Keratinocyte (primary cell): ENCODE data around the gene KRTAP12-4.

Experiments used
- EZH2 ChIP-seq: IDR thresholded peaks from one replicate; pipeline ENCODE4 v1.6.1; 2012; ENCODE audit warnings: inconsistent platforms, mild to moderate bottlenecking, low read length, moderate library complexity
- TF ChIP-seq, protein P1 (sequence below), 3 experiments: IDR thresholded peaks in 1 of 3; conservative IDR thresholded peaks in 1 of 3; optimal IDR thresholded peaks in 1 of 3; 2 replicates in 2 of 3; 3 replicates in 1 of 3; pipeline versions ENCODE3 to v1.5.1; 2011; ENCODE audit warnings: low read length in 3 of 3, mild to moderate bottlenecking in 3 of 3, moderate library complexity in 2 of 3, control low read depth in 1 of 3, inconsistent platforms in 1 of 3; ENCODE audit not compliant: insufficient read depth in 2 of 3; ENCODE audit errors: extremely low read depth in 1 of 3

DNA sequence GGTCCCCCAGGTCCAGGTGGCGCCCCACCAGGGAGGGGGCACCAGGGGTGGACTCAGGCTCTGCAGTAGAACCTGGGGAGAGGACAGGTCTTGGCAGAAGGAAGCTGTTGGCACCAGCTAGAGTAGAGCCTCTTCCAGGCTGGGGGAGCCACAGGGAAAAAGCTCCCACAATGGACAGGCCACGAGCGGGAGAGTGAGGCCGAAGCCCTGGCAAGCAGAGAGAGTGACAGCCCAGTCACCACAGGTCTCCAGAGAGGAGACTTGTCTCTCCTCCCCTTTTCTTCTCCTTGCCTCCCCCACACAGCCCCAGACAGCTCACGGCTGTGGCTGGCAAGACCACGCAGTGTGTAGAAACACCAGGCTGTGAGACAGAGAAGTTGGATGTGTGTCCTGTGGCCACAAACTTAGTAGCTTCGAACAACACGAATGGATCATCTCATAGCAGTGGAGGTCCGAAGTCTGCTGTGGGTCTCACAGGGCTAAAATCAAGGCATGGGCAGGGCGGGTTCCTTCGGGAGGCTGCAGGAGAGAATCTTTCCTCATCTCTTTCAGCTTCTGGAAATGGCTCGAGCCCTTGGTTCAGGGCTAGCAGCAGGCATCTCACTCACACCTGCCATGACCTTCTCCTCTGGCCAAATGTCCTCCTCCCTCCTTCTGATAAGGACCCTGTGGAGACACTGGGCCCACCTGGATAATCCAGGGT is 3.3 kb downstream of the KRTAP12-4 start:
- TF ChIP-seq, protein P1, sequence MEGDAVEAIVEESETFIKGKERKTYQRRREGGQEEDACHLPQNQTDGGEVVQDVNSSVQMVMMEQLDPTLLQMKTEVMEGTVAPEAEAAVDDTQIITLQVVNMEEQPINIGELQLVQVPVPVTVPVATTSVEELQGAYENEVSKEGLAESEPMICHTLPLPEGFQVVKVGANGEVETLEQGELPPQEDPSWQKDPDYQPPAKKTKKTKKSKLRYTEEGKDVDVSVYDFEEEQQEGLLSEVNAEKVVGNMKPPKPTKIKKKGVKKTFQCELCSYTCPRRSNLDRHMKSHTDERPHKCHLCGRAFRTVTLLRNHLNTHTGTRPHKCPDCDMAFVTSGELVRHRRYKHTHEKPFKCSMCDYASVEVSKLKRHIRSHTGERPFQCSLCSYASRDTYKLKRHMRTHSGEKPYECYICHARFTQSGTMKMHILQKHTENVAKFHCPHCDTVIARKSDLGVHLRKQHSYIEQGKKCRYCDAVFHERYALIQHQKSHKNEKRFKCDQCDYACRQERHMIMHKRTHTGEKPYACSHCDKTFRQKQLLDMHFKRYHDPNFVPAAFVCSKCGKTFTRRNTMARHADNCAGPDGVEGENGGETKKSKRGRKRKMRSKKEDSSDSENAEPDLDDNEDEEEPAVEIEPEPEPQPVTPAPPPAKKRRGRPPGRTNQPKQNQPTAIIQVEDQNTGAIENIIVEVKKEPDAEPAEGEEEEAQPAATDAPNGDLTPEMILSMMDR (optimal IDR thresholded peaks at IDR 0.05 in 1 of 3, IDR thresholded peaks at IDR 0.05 in 1 of 3, conservative IDR thresholded peaks at IDR 0.05 in 1 of 3; ENCODE audit: extremely low read depth in 1 of 3, insufficient read depth in 2 of 3, low read length in 3 of 3): no peak
- no peak for TF ChIP-seq EZH2
